AG04449 (cell line): Measurements from ENCODE around the gene OPN5.

Experiments
- CTCF ChIA-PET: fragments of 350-600 bp; formaldehyde crosslinking; extraction: SDS; loops from one replicate; lab custom pipeline; 2021; ENCODE audit warnings: antibody characterized with exemption; lab: Yijun Ruan, JAX
- POLR2A ChIA-PET: fragments of 400-600, 350-600 bp; formaldehyde crosslinking; extraction: SDS; loops from one replicate; lab custom pipeline; 2020; ENCODE audit warnings: antibody characterized with exemption, inconsistent platforms; lab: Yijun Ruan, JAX
- DNase-seq: peaks from one replicate; pipeline ENCODE4 v3.0.0-alpha.2; 2010; ENCODE audit warnings: low read depth, low spot score
- H3K4me3 ChIP-seq: 2 replicates; pipeline ENCODE4 v1.5.1; 2011; ENCODE audit warnings: low read depth, mild to moderate bottlenecking, control low read depth, low read length
- CTCF ChIP-seq: IDR thresholded peaks from one replicate; pipeline ENCODE4 v1.5.1; 2011; ENCODE audit warnings: mild to moderate bottlenecking, moderate library complexity, low read length, control low read depth, inconsistent platforms; ENCODE audit not compliant: insufficient read depth; ENCODE audit errors: missing control alignments

The OPN5 gene

GRCh38 chr6:47781732-47782131, at the start of gene OPN5:
TSS of gene OPN5 (plus strand) at chr6:47782032. CDS start at chr6:47782067, 35 bp downstream.
- no peak for TF ChIP-seq CTCF
- no peak within 1 kb of the TSS for H3K4me3 ChIP-seq
- ChIA-PET POLR2A (no interaction called here), CTCF (interaction anchor here (1.7 to 8.6 kb wide), 7 partner anchors 8 to 374 kb away, joined by 5 to 169 read pairs (median 8); no protein-coding TSS in a partner anchor)
- DNase-seq = no peak

- no peak overlapping the region for H3K4me3 ChIP-seq
- POLR2A ChIA-PET = no interaction called here
- no peak for DNase-seq
- CTCF ChIA-PET = interaction anchor here (0.9 to 3.0 kb wide), 9 partner anchors 11 to 321 kb away, joined by 3 to 45 read pairs (median 4); no protein-coding TSS in a partner anchor
- TF ChIP-seq CTCF = no peak
Observed at GRCh38 chr6:47733879-47734558, 47.8 kb upstream of the OPN5 start.

- H3K4me3 ChIP-seq = no peak overlapping the region
- no peak for TF ChIP-seq CTCF
- no peak for DNase-seq
- ChIA-PET CTCF (interaction anchor here (1.2 to 3.0 kb wide), 5 partner anchors 83 to 322 kb away, joined by 3 to 45 read pairs (median 6); no protein-coding TSS in a partner anchor), POLR2A (no interaction called here)
Observed at GRCh38 chr6:47734831-47735481, 46.9 kb upstream of the OPN5 start.

- ChIA-PET POLR2A (no interaction called here), CTCF (interaction anchor here (2.0 kb wide), 1 partner anchor 105 kb away, joined by 8 read pairs; no protein-coding TSS in a partner anchor)
- TF ChIP-seq CTCF = no peak
- no peak for DNase-seq
- no peak overlapping the region for H3K4me3 ChIP-seq
Observed at GRCh38 chr6:47736083-47736700, 45.6 kb upstream of the OPN5 start.

- DNase-seq = no peak
- CTCF ChIA-PET = interaction anchor here (2.0 kb wide), 1 partner anchor 106 kb away, joined by 8 read pairs; no protein-coding TSS in a partner anchor
- POLR2A ChIA-PET = no interaction called here
- no peak overlapping the region for H3K4me3 ChIP-seq
- no peak for TF ChIP-seq CTCF
Observed at GRCh38 chr6:47737406-47737805, 44.4 kb upstream of the OPN5 start.

GRCh38 chr6:47740714-47741113, 41.1 kb upstream of the OPN5 start:
- no peak overlapping the region for H3K4me3 ChIP-seq
- no peak for DNase-seq
- ChIA-PET POLR2A (no interaction called here), CTCF (no interaction called here)
- TF ChIP-seq CTCF = no peak
